H9 (cell line): ENCODE measurements around the gene ATP1A4. TPM values are rescaled to one million over a fixed set of nuclear protein-coding genes. Genes with fewer than 3 reads are reported as not detected.

Experiments used
- DNase-seq: peaks from one replicate; pipeline ENCODE4 v3.0.0-alpha.2; 2017
- H2AFZ ChIP-seq: one replicate; pipeline ENCODE4 v1.6.1; 2013; ENCODE audit warnings: mild to moderate bottlenecking, low read length, control low read depth, moderate library complexity
- H2AK5ac ChIP-seq: 2 replicates; pipeline ENCODE4 v1.6.1; 2013; ENCODE audit warnings: low read length, control low read depth, mixed read lengths; ENCODE audit not compliant: insufficient read length
- H2BK120ac ChIP-seq: one replicate; pipeline ENCODE4 v1.6.1; 2013; ENCODE audit warnings: low read depth, mild to moderate bottlenecking, low read length, control low read depth, inconsistent platforms; ENCODE audit not compliant: poor library complexity, severe bottlenecking
- H2BK12ac ChIP-seq: 2 replicates; pipeline ENCODE4 v1.6.1; 2013; ENCODE audit warnings: low read length, control low read depth, mixed read lengths, low read depth; ENCODE audit not compliant: insufficient read length
- H2BK15ac ChIP-seq: 2 replicates; pipeline ENCODE4 v1.6.1; 2013; ENCODE audit warnings: low read depth, low read length, control low read depth
- H2BK20ac ChIP-seq: one replicate; pipeline ENCODE4 v1.6.1; 2013; ENCODE audit warnings: low read depth, mild to moderate bottlenecking, low read length, control low read depth, inconsistent platforms; ENCODE audit not compliant: poor library complexity, severe bottlenecking
- H2BK5ac ChIP-seq: 2 replicates; pipeline ENCODE4 v1.6.1; 2013; ENCODE audit warnings: low read length, control low read depth, mixed read lengths; ENCODE audit not compliant: insufficient read length
- H3K14ac ChIP-seq: 2 replicates; pipeline ENCODE4 v1.6.1; 2013; ENCODE audit warnings: low read length, control low read depth; ENCODE audit not compliant: insufficient read depth
- H3K18ac ChIP-seq: 2 replicates; pipeline ENCODE4 v1.6.1; 2013; ENCODE audit warnings: low read depth, mild to moderate bottlenecking, mixed read lengths, low read length, control low read depth; ENCODE audit not compliant: insufficient read length
- H3K23ac ChIP-seq: 2 replicates; pipeline ENCODE4 v1.6.1; 2013; ENCODE audit warnings: low read length, control low read depth, mixed read lengths, low read depth; ENCODE audit not compliant: insufficient read length
- H3K23me2 ChIP-seq: 2 replicates; pipeline ENCODE4 v1.6.1; 2013; ENCODE audit warnings: low read depth, mild to moderate bottlenecking, mixed read lengths, low read length, control low read depth; ENCODE audit not compliant: insufficient read length, poor library complexity, severe bottlenecking
- H3K27ac ChIP-seq: 2 replicates; pipeline ENCODE4 v1.5.1; 2013; ENCODE audit warnings: low read length, control low read depth, mixed read lengths, low read depth; ENCODE audit not compliant: insufficient read length
- H3K27me3 ChIP-seq: 2 replicates; pipeline ENCODE4 v1.6.1; 2013; ENCODE audit warnings: low read length, control low read depth, inconsistent platforms; ENCODE audit not compliant: insufficient read depth
- H3K4ac ChIP-seq: 2 replicates; pipeline ENCODE4 v1.6.1; 2013; ENCODE audit warnings: low read depth, mild to moderate bottlenecking, control low read depth, inconsistent platforms, low read length, moderate library complexity
- H3K4me1 ChIP-seq: 2 replicates; pipeline ENCODE4 v1.6.1; 2013; ENCODE audit warnings: low read length, control low read depth, inconsistent platforms; ENCODE audit not compliant: insufficient read depth
- H3K4me2 ChIP-seq: 2 replicates; pipeline ENCODE4 v1.6.1; 2013; ENCODE audit warnings: low read length, control low read depth, mixed read lengths; ENCODE audit not compliant: insufficient read length, insufficient read depth
- H3K56ac ChIP-seq: 2 replicates; pipeline ENCODE4 v1.6.1; 2013; ENCODE audit warnings: low read depth, mild to moderate bottlenecking, mixed read lengths, low read length, control low read depth; ENCODE audit not compliant: insufficient read length
- H3K79me1 ChIP-seq: 2 replicates; pipeline ENCODE4 v1.6.1; 2013; ENCODE audit warnings: low read depth, mild to moderate bottlenecking, moderate library complexity, low read length, control low read depth, inconsistent platforms; ENCODE audit not compliant: insufficient read depth, poor library complexity, severe bottlenecking
- H3K79me2 ChIP-seq: 2 replicates; pipeline ENCODE4 v1.6.1; 2013; ENCODE audit warnings: low read length, control low read depth, inconsistent platforms; ENCODE audit not compliant: insufficient read depth
- H3K9ac ChIP-seq: 2 replicates; pipeline ENCODE4 v1.6.1; 2013; ENCODE audit warnings: low read length, control low read depth, mixed read lengths; ENCODE audit not compliant: insufficient read length; ENCODE audit errors: extremely low read depth
- H3K9me3 ChIP-seq: one replicate; pipeline ENCODE4 v1.6.1; 2013; ENCODE audit warnings: low read depth, low read length, inconsistent platforms; ENCODE audit not compliant: control insufficient read depth
- H3T11ph ChIP-seq: one replicate; pipeline ENCODE4 v1.6.1; 2013; ENCODE audit warnings: mild to moderate bottlenecking, low read length, control low read depth, inconsistent platforms
- H4K20me1 ChIP-seq: one replicate; pipeline ENCODE4 v1.6.1; 2013; ENCODE audit not compliant: control insufficient read depth, insufficient read length, insufficient read depth
- H4K5ac ChIP-seq: 2 replicates; pipeline ENCODE4 v1.6.1; 2013; ENCODE audit warnings: low read depth, mild to moderate bottlenecking, mixed read lengths, low read length, control low read depth; ENCODE audit not compliant: insufficient read length
- H4K8ac ChIP-seq: replicated peaks from 2 replicates; pipeline ENCODE4 v1.6.1; 2013; ENCODE audit warnings: low read length, control low read depth, mixed read lengths, low read depth; ENCODE audit not compliant: insufficient read length
- H4K91ac ChIP-seq: 2 replicates; pipeline ENCODE4 v1.6.1; 2013; ENCODE audit warnings: low read depth, mild to moderate bottlenecking, moderate library complexity, mixed read lengths, low read length, control low read depth; ENCODE audit not compliant: insufficient read length
- H3K27ac Mint-ChIP-seq, 3 experiments: 2 replicates in 2 of 3; 3 replicates in 1 of 3; pipeline ENCODE4 v1.8.0; 2020 to 2021; ENCODE audit warnings: mixed read lengths in 3 of 3, mild to moderate bottlenecking in 1 of 3, moderate library complexity in 1 of 3
- H3K27me3 Mint-ChIP-seq: 2 replicates; pipeline ENCODE4 v1.8.0; 2021; ENCODE audit warnings: low read depth, mild to moderate bottlenecking, moderate library complexity, mixed read lengths
- H3K36me3 Mint-ChIP-seq, 3 experiments: 2 replicates in 2 of 3; 3 replicates in 1 of 3; pipeline ENCODE4 v1.8.0; 2020 to 2021; ENCODE audit warnings: low read depth in 3 of 3, mixed read lengths in 3 of 3; ENCODE audit not compliant: insufficient read depth in 1 of 3
- H3K4me1 Mint-ChIP-seq, 2 experiments: 2 replicates each; pipeline ENCODE4 v1.8.0; 2020; ENCODE audit warnings: mixed read lengths in 2 of 2
- H3K4me3 Mint-ChIP-seq, 2 experiments: 2 replicates in 1 of 2; 3 replicates in 1 of 2; pipeline ENCODE4 v1.8.0; 2020 to 2021; ENCODE audit warnings: mild to moderate bottlenecking in 2 of 2, mixed read lengths in 2 of 2, moderate library complexity in 1 of 2
- H3K9me3 Mint-ChIP-seq, 2 experiments: 2 replicates in 1 of 2; 3 replicates in 1 of 2; pipeline ENCODE4 v1.8.0; 2020; ENCODE audit warnings: mild to moderate bottlenecking in 2 of 2, mixed read lengths in 2 of 2, moderate library complexity in 1 of 2
- WGBS: extraction: QIAGEN DNeasy Blood & Tissue Kit; methylation state at CpG from one replicate; pipeline ENCODE4 v1.1.7; 2013; ENCODE audit warnings: missing lambda C conversion rate, low lambda C conversion rate, mixed read lengths; ENCODE audit not compliant: insufficient read length; ENCODE audit errors: extremely low coverage; 5-methylcytosine and 5-hydroxymethylcytosine counted together
- total RNA-seq: library from RNA; stranded (reverse); gene quantifications from 2 replicates; pipeline ENCODE4 v1.2.1, GENCODE V29; 2021
- TF ChIP-seq, protein P1 (sequence below): fragments of 200-600 bp; sonication (generic); conservative IDR thresholded peaks from 3 replicates; pipeline ENCODE4 v1.8.0; 2021; ENCODE audit warnings: antibody characterized with exemption, mild to moderate bottlenecking

ATP1A4 gene
- total RNA-seq, 1 experiment from 2014 or later = 0.20 TPM

DNA sequence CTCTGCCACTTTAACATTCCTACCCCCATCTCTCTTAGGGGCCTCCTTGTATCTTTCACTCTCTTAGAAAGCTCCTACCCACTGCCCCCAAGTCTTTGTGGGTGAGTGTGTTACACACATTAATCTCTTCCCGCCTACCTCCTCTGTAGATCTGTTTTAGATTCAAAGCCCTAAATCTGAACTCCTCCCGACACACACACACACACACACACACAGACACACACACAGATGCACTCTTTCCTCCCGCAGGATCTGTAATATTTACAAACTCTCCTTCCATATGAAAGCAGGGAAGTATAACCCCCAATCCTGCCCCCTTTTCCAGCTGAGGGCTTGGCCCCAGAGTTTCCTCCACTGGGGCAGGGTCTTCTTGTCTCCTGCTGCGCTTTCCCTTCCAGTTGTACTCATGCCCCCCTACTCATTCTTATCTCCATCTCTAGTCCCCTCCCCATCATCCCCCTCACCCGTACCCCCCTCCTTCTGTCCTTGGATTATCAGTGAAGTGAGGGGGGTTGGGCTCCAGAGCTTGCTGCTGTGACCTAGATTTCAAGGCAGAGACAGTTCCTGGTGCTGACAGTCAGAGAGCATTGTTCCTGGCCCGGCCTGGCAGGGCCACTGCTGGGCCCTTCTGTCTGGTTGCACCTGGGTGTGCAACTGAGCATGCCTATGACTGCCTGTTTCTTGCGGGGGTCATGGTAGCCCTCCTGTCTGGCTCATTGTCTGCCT, 58.1 kb downstream of the ATP1A4 start:
- peaks cover 21% of the 10 kb centered on the region; the same call in 1 of the 2 replicates for H3K4me1 ChIP-seq
- H2AFZ ChIP-seq = no peak overlapping the region
- H2BK12ac ChIP-seq = no peak overlapping the region
- peaks cover 9% of the 10 kb centered on the region for H3K23me2 ChIP-seq
- WGBS = no CpG with 5 or more reads among the region's 7 CpGs
- H4K91ac ChIP-seq = no peak overlapping the region
- H2BK120ac ChIP-seq = no peak overlapping the region
- no peak overlapping the region for H3K18ac ChIP-seq
- H3K56ac ChIP-seq = no peak overlapping the region
- no peak overlapping the region for H3T11ph ChIP-seq
- H4K8ac ChIP-seq = no peak overlapping the region
- H4K20me1 ChIP-seq = no peaks in the 10 kb centered on the region
- no peaks in the 10 kb centered on the region for H3K9me3 ChIP-seq
- no peak overlapping the region for H2BK15ac ChIP-seq
- Mint-ChIP-seq H3K9me3 (no peaks in the 10 kb centered on the region; a peak in 1 of 5 replicates), H3K4me3 (peak overlapping the region in 1 of 2 experiments; percentile 53; a peak in 1 of 5 replicates), H3K27ac (peak overlapping the region; percentile 20 to 87 (median 72); a peak in 5 of 7 replicates), H3K36me3 (peaks cover 32 to 73% (median 35%) of the 10 kb centered on the region in 3 experiments), H3K4me1 (peaks cover 67% of the 10 kb centered on the region in 2 experiments), H3K27me3 (no peaks in the 10 kb centered on the region)
- no peak overlapping the region for H3K9ac ChIP-seq
- no peak overlapping the region for H3K23ac ChIP-seq
- H3K79me1 ChIP-seq = no peaks in the 10 kb centered on the region
- no peak overlapping the region for H2BK20ac ChIP-seq
- TF ChIP-seq, protein P1, sequence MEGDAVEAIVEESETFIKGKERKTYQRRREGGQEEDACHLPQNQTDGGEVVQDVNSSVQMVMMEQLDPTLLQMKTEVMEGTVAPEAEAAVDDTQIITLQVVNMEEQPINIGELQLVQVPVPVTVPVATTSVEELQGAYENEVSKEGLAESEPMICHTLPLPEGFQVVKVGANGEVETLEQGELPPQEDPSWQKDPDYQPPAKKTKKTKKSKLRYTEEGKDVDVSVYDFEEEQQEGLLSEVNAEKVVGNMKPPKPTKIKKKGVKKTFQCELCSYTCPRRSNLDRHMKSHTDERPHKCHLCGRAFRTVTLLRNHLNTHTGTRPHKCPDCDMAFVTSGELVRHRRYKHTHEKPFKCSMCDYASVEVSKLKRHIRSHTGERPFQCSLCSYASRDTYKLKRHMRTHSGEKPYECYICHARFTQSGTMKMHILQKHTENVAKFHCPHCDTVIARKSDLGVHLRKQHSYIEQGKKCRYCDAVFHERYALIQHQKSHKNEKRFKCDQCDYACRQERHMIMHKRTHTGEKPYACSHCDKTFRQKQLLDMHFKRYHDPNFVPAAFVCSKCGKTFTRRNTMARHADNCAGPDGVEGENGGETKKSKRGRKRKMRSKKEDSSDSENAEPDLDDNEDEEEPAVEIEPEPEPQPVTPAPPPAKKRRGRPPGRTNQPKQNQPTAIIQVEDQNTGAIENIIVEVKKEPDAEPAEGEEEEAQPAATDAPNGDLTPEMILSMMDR = no peak
- no peak for DNase-seq
- H3K27me3 ChIP-seq = no peaks in the 10 kb centered on the region
- no peak overlapping the region for H2BK5ac ChIP-seq
- H3K4ac ChIP-seq = no peak overlapping the region
- H3K14ac ChIP-seq = no peak overlapping the region
- no peak overlapping the region for H3K27ac ChIP-seq
- H2AK5ac ChIP-seq = no peak overlapping the region
- H3K4me2 ChIP-seq = no peak overlapping the region
- no peak overlapping the region for H4K5ac ChIP-seq
- H3K79me2 ChIP-seq = no peaks in the 10 kb centered on the region
